K562 (cell line): ENCODE data around the gene SMIM12. TPM values are rescaled to one million over a fixed set of nuclear protein-coding genes. Genes with fewer than 3 reads are reported as not detected.

Experiments used
- CREM ChIP-seq: IDR thresholded peaks from 2 replicates; pipeline ENCODE4 v1.6.1; 2014; ENCODE audit warnings: antibody characterized with exemption, low read depth
- FOXM1 ChIP-seq, 2 experiments: fragments of 450-650 bp in 1 of 2; sonication (generic) in 1 of 2; formaldehyde crosslinking in 1 of 2; IDR thresholded peaks; 2 replicates each; pipeline versions ENCODE4 v1.6.1 to v1.9.0; 2017 to 2022; ENCODE audit warnings: low read depth in 2 of 2, mild to moderate bottlenecking in 2 of 2, missing genetic modification reagents in 1 of 2, moderate library complexity in 1 of 2
- L3MBTL2 ChIP-seq: fragments of 450-650 bp; IDR thresholded peaks from 2 replicates; pipeline ENCODE4 v1.6.1; 2016; ENCODE audit warnings: mild to moderate bottlenecking, moderate library complexity
- NR4A1 ChIP-seq, 2 experiments: fragments of 250-450 bp in 1 of 2; fragments of 450-650 bp in 1 of 2; sonication (Bioruptor Pico) in 1 of 2; IDR thresholded peaks; 2 replicates each; pipeline versions ENCODE4 v1.4.0 to v1.6.1; 2016 to 2020; ENCODE audit warnings: mild to moderate bottlenecking in 2 of 2, missing compliant biosample characterization in 1 of 2, missing genetic modification characterization in 1 of 2, moderate library complexity in 1 of 2
- PCBP1 ChIP-seq: fragments of 200-400 bp; formaldehyde crosslinking; IDR thresholded peaks from 2 replicates; pipeline ENCODE4 v1.6.1; 2018; ENCODE audit warnings: mild to moderate bottlenecking, low read depth, low read length; ENCODE audit not compliant: poor library complexity, severe bottlenecking
- TRIM24 ChIP-seq, 2 experiments: fragments of 450-650 bp; IDR thresholded peaks; 2 replicates each; pipeline ENCODE4 v1.6.1; 2016
- USF1 ChIP-seq: sonication (generic); formaldehyde crosslinking; IDR thresholded peaks from 2 replicates; pipeline ENCODE4 v1.9.0; 2022; ENCODE audit warnings: mild to moderate bottlenecking, missing genetic modification reagents
- polyA plus RNA-seq, 8 experiments: library from polyadenylated mRNA; depleted of rRNA in 4 of 8; stranded (reverse) in 5 of 8; unstranded in 3 of 8; fragments of >200 nt; fragmentation: Nextera tagmentation in 2 of 8; fragmentation: Illumina TruSeq in 1 of 8; extraction: Ambion mirVana in 2 of 8; extraction: Trizol in 1 of 8; gene quantifications; 2 replicates each; pipeline versions ENCODE4 v1.2.1 to v1.2.3, GENCODE V29; 2011 to 2014; ENCODE audit warnings: inconsistent platforms in 1 of 8, missing spikeins in 1 of 8
- total RNA-seq, 7 experiments: library from RNA; depleted of rRNA in 6 of 7; stranded (reverse); fragments of >200 nt in 6 of 7; fragmentation: Illumina TruSeq in 2 of 7; extraction: Trizol in 2 of 7; gene quantifications; 2 replicates each; pipeline versions ENCODE4 v1.2.1 to v1.2.3, GENCODE V29; 2011 to 2021; ENCODE audit warnings: low replicate concordance in 1 of 7
- TF ChIP-seq, protein P1 (sequence below): sonication (generic); formaldehyde crosslinking; IDR thresholded peaks from 2 replicates; pipeline ENCODE4 v1.8.0; 2023; ENCODE audit warnings: mild to moderate bottlenecking, missing genetic modification reagents
- TF ChIP-seq, protein P2 (sequence below): sonication (generic); formaldehyde crosslinking; IDR thresholded peaks from 2 replicates; pipeline ENCODE4 v1.8.0; 2022; ENCODE audit warnings: mild to moderate bottlenecking, missing genetic modification reagents
- TF ChIP-seq, protein P3 (sequence below): fragments of 250-450 bp; sonication (Bioruptor Pico); IDR thresholded peaks from 2 replicates; pipeline ENCODE4 v1.5.1; 2021; ENCODE audit warnings: mild to moderate bottlenecking
- TF ChIP-seq, protein P4 (sequence below): fragments of 200-800 bp; sonication (Bioruptor generic); IDR thresholded peaks from 2 replicates; pipeline ENCODE4 v1.6.1; 2017; ENCODE audit warnings: missing genetic modification characterization, missing compliant biosample characterization
- TF ChIP-seq, protein P5 (sequence below): fragments of 450-650 bp; IDR thresholded peaks from 2 replicates; pipeline ENCODE4 v1.6.1; 2016; ENCODE audit warnings: mild to moderate bottlenecking
- TF ChIP-seq, protein P6 (sequence below): fragments of 450-650 bp; formaldehyde crosslinking; conservative IDR thresholded peaks from 2 replicates; pipeline ENCODE4 v1.4.0; 2022; ENCODE audit warnings: mild to moderate bottlenecking, missing genetic modification characterization

The SMIM12 gene
- total and polyA plus RNA-seq, 9 of the 15 experiments (the other 6 are each of a cell fraction or from before 2014, with no cell fraction given) = 51.7 to 112 (median 63.9) TPM

GRCh38 chr1:34843392-34844251 is 15.9 kb downstream of the SMIM12 start (continued):
- no peak for TF ChIP-seq PCBP1
- peak; percentile 50 for TF ChIP-seq L3MBTL2
- peak; percentile 53 for TF ChIP-seq CREM
- TF ChIP-seq TRIM24 (IDR thresholded peaks at IDR 0.05) = peak; percentile 98 to 99
- TF ChIP-seq, protein P1, sequence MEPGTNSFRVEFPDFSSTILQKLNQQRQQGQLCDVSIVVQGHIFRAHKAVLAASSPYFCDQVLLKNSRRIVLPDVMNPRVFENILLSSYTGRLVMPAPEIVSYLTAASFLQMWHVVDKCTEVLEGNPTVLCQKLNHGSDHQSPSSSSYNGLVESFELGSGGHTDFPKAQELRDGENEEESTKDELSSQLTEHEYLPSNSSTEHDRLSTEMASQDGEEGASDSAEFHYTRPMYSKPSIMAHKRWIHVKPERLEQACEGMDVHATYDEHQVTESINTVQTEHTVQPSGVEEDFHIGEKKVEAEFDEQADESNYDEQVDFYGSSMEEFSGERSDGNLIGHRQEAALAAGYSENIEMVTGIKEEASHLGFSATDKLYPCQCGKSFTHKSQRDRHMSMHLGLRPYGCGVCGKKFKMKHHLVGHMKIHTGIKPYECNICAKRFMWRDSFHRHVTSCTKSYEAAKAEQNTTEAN (CRISPR knock-in tag) = 0 out of 2 replicates have a peak, but pooled peaks have one; percentile 24
- TF ChIP-seq, protein P2, sequence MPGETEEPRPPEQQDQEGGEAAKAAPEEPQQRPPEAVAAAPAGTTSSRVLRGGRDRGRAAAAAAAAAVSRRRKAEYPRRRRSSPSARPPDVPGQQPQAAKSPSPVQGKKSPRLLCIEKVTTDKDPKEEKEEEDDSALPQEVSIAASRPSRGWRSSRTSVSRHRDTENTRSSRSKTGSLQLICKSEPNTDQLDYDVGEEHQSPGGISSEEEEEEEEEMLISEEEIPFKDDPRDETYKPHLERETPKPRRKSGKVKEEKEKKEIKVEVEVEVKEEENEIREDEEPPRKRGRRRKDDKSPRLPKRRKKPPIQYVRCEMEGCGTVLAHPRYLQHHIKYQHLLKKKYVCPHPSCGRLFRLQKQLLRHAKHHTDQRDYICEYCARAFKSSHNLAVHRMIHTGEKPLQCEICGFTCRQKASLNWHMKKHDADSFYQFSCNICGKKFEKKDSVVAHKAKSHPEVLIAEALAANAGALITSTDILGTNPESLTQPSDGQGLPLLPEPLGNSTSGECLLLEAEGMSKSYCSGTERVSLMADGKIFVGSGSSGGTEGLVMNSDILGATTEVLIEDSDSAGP = 0 out of 2 replicates have a peak, but pooled peaks have one; percentile 24
- TF ChIP-seq FOXM1 (IDR thresholded peaks at IDR 0.05; ENCODE audit: low read depth) = peak; percentile 93
- no peak for TF ChIP-seq FOXM1 (CRISPR knock-in tag; IDR thresholded peaks at IDR 0.05; ENCODE audit: low read depth)
- peak; percentile 68 for TF ChIP-seq USF1
- TF ChIP-seq, protein P3, sequence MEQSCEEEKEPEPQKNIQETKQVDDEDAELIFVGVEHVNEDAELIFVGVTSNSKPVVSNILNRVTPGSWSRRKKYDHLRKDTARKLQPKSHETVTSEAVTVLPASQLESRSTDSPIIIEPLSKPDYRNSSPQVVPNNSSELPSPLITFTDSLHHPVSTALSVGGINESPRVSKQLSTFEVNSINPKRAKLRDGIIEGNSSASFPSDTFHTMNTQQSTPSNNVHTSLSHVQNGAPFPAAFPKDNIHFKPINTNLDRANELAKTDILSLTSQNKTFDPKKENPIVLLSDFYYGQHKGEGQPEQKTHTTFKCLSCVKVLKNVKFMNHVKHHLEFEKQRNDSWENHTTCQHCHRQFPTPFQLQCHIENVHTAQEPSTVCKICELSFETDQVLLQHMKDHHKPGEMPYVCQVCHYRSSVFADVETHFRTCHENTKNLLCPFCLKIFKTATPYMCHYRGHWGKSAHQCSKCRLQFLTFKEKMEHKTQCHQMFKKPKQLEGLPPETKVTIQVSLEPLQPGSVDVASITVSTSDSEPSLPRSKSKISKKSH (CRISPR knock-in tag) = no peak
- TF ChIP-seq NR4A1 (CRISPR knock-in tag; IDR thresholded peaks at IDR 0.05) = peak; percentile 88; the same call in 1 of the 2 replicates
- peak; percentile 90 for TF ChIP-seq NR4A1 (tag; IDR thresholded peaks at IDR 0.05)
- TF ChIP-seq, protein P4, sequence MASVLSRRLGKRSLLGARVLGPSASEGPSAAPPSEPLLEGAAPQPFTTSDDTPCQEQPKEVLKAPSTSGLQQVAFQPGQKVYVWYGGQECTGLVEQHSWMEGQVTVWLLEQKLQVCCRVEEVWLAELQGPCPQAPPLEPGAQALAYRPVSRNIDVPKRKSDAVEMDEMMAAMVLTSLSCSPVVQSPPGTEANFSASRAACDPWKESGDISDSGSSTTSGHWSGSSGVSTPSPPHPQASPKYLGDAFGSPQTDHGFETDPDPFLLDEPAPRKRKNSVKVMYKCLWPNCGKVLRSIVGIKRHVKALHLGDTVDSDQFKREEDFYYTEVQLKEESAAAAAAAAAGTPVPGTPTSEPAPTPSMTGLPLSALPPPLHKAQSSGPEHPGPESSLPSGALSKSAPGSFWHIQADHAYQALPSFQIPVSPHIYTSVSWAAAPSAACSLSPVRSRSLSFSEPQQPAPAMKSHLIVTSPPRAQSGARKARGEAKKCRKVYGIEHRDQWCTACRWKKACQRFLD = peak; percentile 98
- TF ChIP-seq, protein P5, sequence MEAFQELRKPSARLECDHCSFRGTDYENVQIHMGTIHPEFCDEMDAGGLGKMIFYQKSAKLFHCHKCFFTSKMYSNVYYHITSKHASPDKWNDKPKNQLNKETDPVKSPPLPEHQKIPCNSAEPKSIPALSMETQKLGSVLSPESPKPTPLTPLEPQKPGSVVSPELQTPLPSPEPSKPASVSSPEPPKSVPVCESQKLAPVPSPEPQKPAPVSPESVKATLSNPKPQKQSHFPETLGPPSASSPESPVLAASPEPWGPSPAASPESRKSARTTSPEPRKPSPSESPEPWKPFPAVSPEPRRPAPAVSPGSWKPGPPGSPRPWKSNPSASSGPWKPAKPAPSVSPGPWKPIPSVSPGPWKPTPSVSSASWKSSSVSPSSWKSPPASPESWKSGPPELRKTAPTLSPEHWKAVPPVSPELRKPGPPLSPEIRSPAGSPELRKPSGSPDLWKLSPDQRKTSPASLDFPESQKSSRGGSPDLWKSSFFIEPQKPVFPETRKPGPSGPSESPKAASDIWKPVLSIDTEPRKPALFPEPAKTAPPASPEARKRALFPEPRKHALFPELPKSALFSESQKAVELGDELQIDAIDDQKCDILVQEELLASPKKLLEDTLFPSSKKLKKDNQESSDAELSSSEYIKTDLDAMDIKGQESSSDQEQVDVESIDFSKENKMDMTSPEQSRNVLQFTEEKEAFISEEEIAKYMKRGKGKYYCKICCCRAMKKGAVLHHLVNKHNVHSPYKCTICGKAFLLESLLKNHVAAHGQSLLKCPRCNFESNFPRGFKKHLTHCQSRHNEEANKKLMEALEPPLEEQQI = peak; percentile 54; the same call in 1 of the 2 replicates
- TF ChIP-seq, protein P6, sequence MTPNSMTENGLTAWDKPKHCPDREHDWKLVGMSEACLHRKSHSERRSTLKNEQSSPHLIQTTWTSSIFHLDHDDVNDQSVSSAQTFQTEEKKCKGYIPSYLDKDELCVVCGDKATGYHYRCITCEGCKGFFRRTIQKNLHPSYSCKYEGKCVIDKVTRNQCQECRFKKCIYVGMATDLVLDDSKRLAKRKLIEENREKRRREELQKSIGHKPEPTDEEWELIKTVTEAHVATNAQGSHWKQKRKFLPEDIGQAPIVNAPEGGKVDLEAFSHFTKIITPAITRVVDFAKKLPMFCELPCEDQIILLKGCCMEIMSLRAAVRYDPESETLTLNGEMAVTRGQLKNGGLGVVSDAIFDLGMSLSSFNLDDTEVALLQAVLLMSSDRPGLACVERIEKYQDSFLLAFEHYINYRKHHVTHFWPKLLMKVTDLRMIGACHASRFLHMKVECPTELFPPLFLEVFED (CRISPR knock-in tag) = 0 out of 2 replicates have a peak, but pooled peaks have one; percentile 4
